AG09319 (cell line): ENCODE measurements around the gene ZFPM1.

Source experiments
- DNase-seq: peaks from one replicate; pipeline ENCODE4 v3.0.0-alpha.2; 2010; ENCODE audit warnings: low read depth; ENCODE audit errors: extremely low read depth
- CTCF ChIP-seq: IDR thresholded peaks from 2 replicates; pipeline ENCODE4 v1.5.1; 2011; ENCODE audit warnings: low read depth, mild to moderate bottlenecking, inconsistent platforms, low read length, moderate library complexity

ZFPM1 gene

GRCh38 chr16:88569614-88569984 lies 116.5 kb downstream of the ZFPM1 start:
- no peak for DNase-seq
- TF ChIP-seq CTCF, result no peak

GRCh38 chr16:88569985-88570690 lies 117.1 kb downstream of the ZFPM1 start, which contains the start of gene ZC3H18:
Gene ZC3H18, plus strand, starts transcription at chr16:88570403. Its CDS starts 6,721 bp downstream, at chr16:88577124.
- peak; percentile 88 for DNase-seq

GRCh38 chr16:88570691-88571092 lies 117.6 kb downstream of the ZFPM1 start:
- no peak for TF ChIP-seq CTCF
- no peak for DNase-seq

More at GRCh38 chr16:88569985-88570690, 117.1 kb downstream of the ZFPM1 start, which contains the start of gene ZC3H18:
- TF ChIP-seq CTCF, result no peak

- TF ChIP-seq CTCF, result no peak
- DNase-seq, result no peak
Measured at GRCh38 chr16:88575251-88575650, 122.2 kb downstream of the ZFPM1 start.

- DNase-seq, result no peak
- TF ChIP-seq CTCF, result no peak
Measured at GRCh38 chr16:88576307-88576706, 123.2 kb downstream of the ZFPM1 start.

GRCh38 chr16:88577166-88577565 lies 124.1 kb downstream of the ZFPM1 start:
- no peak for DNase-seq
- TF ChIP-seq CTCF, result no peak

GRCh38 chr16:88578446-88579313 lies 125.6 kb downstream of the ZFPM1 start:
- no peak for DNase-seq

More at GRCh38 chr16:88578446-88579313, 125.6 kb downstream of the ZFPM1 start:
- TF ChIP-seq CTCF, result no peak
